Tongue (tissue), 2 donors: Measurements from ENCODE around the gene IRF5. TPM values are rescaled to one million over a fixed set of nuclear protein-coding genes. Genes with fewer than 3 reads are reported as not detected.

Experiments used
- DNase-seq: peaks from one replicate; pipeline ENCODE4 v3.0.0-alpha.2; 2015
- total RNA-seq: library from RNA; depleted of rRNA; stranded (reverse); fragments of >200 nt; gene quantifications from one replicate; pipeline ENCODE4 v1.2.3, GENCODE V29; 2014

The IRF5 gene
- total RNA-seq = 1.2 TPM

- DNase-seq = no peak
These were observed at the start of gene IRF5 for GRCh38 chr7:128937647-128938543. IRF5 (plus strand) TSS chr7:128937927; CDS start chr7:128942082, 4,155 bp downstream.

DNA sequence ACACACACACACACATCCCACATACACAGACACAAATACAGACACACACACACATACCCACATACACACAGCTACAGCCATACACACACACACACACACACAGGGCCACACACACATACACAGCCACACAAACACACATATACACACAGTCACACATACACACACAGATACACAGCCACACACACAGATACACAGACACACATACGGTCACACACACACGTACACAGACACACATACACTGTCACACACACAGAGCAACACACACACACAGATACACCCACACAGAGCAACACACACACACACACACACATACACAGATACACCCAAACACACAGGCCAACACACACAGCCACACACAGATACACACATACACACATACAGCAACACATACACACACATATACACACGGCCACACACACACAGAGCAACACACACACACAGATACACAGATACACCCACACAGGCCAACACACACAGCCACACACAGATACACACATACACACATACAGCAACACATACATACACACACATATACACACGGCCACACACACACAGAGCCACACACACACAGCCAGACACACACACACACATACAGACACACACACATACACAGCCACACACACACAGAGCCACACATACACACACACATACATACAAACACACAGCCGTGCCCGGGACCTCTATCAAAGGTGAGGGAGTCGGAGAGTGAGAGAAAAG, 49.5 kb upstream of the IRF5 start:
- no peak for DNase-seq

- no peak for DNase-seq
These were observed 49.0 kb upstream of the IRF5 start for GRCh38 chr7:128888756-128889095.

- no peak for DNase-seq
These were observed 48.6 kb upstream of the IRF5 start for GRCh38 chr7:128889121-128889520.

- DNase-seq = no peak
These were observed 47.2 kb upstream of the IRF5 start for GRCh38 chr7:128890306-128891109.

- DNase-seq = no peak
These were observed 46.4 kb upstream of the IRF5 start for GRCh38 chr7:128891110-128891941.

- no peak for DNase-seq
These were observed 45.8 kb upstream of the IRF5 start for GRCh38 chr7:128891942-128892269.

DNA sequence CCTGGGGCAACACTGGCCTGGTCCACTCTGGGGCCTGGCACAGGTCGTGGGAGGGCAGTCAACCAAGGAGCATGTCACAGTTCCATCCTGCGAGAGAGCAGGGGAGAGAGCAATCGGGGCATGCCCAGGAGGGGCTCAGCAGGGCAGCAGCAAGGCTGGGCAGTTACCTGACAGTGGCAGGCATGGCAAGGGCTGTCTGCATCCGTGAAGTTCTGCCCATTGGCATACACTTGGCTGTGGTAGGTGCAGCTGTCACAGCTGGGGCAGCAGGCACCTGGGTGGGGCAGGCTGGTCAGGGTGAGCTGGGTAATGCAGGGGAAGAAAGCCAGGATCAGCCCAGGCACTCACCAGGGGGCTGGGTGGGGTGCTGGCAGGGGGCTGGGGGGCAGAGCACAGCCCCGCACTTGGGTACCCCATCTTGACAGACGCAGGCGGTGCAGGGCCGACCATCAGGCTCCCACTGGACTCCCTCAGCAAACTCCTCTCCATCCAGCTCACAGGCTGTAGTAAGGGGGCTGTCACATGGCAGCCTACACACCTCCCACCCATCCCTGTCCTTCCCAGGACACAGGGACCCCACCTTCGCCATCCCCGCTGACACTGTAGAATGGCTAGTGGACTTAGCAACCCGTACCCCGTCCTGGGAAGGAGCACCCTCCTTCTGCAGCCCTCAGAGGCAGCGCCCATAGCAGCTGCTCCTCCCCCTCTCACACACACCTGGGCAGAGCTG, 45.0 kb upstream of the IRF5 start:
- no peak for DNase-seq

DNA sequence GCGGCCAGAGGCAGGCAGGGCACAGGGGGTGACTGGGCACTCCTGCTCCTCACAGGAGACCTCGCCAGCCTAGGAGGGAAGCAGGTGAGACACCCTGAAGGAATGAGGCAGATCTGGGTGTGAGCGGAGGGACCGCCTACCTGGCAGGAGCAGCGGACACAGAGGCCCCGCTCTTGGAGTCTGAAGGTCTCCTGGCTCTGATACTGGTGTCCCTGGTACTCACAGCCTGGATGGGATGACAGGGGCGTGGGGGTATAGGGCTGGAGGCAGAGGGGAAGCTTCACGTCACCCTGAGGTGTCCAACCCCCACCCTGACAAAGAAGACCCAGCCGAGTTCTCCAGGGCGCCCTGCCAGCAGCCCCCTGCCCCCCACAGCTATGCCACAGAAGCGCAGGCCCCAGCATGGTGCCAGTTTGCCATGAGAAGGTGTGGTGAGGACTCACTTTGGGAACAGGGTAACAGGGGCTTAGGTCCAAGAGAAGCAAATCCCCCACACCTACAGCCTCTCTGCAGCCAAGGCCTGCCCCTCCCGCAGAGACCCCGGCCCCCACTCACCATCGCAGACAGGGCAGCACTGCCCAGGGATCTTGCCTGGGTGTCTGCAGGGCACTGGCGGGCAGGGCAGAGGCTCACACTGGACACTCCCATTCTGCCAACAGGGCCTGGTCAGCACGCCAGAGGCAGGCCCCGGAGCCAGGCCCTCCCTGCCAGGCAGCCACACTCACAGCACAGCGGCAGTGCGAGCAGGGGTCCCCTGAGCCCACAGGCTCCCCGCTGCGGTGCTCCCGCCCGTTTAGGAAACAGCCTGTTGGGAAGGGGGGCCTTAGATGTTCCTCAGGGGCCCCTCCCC, 44.3 kb upstream of the IRF5 start:
- DNase-seq = no peak

- no peak for DNase-seq
These were observed 43.7 kb upstream of the IRF5 start for GRCh38 chr7:128894101-128894440.

DNA sequence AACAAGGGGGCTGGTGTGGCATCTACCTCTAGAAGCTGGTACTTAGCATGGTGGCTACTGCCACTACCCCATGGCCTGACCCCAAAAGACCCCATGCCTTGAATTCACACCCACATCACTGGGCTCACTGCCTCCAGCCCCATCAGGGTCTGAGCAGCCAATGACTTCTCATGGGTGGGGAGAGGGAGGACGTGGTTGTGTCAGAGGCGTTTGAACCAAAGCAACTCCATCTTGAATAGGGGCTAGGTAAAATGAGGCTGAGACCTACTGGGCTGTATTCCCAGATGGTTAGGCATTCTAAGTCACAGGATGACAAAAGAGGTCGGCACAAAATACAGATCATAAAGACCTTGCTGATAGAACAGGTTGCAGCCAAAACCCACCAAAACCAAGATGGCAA, 42.4 kb upstream of the IRF5 start:
- DNase-seq = no peak

DNA sequence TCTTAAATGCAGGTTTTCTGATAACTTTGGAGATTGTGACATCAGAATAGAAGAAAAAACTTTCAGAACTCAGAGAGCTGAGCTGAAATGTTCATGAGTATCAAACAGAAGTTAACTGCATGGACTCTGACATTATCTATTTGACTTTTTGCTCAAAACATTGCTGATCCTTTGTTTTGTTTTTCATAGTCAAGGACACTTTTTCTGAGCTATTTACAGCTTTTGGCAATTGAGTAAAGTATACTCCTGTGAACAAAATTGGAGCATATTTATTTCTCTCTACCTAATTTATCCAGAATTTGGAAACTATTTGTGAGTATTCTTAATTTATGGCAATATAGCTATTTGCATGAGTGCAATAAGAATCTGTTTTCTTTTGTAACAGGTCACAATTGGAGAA, 38.3 kb upstream of the IRF5 start:
- no peak for DNase-seq

DNA sequence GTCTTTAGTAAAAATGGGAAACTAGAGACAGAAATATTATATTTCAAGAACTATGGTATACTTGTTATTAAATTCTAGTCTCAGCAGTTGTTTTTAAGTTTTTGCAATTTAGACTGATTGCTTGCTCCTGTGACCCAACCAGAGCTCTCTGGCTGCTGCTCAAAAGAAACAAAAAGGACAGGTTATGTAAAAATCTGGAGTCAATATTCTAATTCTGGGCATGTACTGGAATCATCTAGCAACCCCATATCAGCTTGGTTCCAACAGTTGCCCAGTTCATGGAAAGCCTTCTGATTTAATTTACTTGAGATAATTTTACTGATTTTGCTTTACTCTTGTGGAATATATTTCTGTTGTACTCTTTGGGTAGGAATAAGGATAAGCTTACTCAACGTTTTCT, 37.5 kb upstream of the IRF5 start:
- no peak for DNase-seq

DNA sequence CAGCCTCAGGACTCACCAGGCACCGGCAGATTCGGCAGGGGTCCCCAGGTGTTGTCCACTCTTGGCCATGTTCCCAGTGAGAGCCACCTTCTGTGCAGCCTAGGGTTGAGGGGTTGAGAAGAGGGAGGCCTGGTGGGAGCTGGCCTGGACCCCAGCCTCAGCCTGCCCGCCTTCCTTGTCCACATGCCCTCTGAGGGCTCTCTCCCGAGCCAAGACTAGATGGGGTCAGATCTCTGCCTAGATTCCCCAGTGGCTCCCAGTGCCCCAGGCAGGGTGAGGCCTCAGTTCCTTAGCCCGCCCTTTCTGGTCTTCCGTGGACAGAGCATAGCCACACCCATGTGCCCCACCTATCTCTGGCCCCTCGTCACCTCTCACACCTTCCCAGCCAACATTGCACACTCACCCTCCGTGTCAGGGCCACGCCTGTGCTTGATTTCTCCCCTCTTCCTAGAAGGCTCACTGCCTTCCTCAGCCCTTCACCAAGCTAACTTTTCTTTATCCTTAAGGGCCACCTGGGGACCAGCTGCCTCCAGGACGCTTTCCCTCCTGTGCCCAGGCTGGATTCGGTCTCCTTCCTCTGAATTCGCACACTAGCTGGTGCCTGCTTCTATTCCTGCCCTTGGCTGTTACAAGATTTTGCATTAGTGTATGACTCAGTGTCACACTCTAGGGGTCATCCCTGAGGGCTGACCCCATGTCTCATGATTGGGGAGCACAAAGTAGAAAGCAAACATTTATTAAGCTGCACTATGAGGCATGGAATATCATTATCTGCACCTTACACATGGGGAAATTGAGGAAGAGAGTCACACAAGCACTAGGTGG, 34.8 kb upstream of the IRF5 start:
- no peak for DNase-seq

DNA sequence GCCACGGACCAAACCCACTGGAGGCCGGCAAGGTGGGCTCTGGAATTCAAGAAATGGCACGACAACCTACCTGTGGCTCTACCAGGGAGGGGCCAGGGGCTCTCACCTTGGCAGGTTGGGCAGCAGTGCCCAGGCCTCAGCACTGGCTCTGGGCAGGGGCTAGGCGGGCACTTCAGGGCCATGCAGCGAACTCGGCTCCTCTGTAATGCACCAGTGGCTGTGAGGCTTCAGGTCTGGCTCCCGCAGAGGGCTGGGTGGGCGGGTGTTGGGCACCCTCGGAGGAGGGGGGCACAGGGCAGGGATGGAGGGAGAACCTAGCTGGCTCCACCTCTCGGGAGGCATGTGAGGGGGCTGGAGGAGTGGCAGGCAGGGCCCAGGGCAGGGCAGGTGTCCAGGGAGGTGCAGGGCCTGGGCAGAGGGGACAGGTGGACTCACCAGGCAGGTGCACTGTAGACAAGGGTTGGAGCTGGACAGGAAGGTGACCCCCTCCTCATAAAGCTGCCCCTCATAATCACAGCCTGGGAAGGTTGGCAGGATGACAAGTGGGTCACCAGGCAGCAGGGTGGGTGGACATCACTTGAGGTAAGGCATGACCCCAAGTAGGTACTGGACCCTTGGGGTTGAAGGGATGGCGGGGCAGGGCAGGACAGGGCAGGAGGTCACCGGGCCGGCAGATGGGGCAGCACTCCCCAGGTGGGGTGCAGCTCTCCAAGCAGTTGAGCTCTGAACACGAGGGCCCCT, 33.9 kb upstream of the IRF5 start:
- DNase-seq = no peak

GRCh38 chr7:128904381-128905197, 33.1 kb upstream of the IRF5 start:
- DNase-seq = peak; percentile 57

- no peak for DNase-seq
These were observed 31.5 kb upstream of the IRF5 start for GRCh38 chr7:128906001-128906765.
